GM23338 (cell line): ENCODE data around the gene ACAD9.

ENCODE experiments used
- CTCF ChIP-seq, 2 experiments: fragments of 200-600 bp in 1 of 2; sonication (generic) in 1 of 2; conservative IDR thresholded peaks; 2 replicates each; pipeline versions ENCODE4 v1.5.1 to v1.6.1; 2016 to 2017; ENCODE audit warnings: antibody characterized with exemption in 2 of 2, low read depth in 2 of 2, mild to moderate bottlenecking in 2 of 2, moderate library complexity in 1 of 2
- EZH2 ChIP-seq: fragments of 200-600 bp; sonication (generic); IDR thresholded peaks from one replicate; pipeline ENCODE4 v1.8.0; 2017; ENCODE audit warnings: antibody characterized with exemption, mild to moderate bottlenecking, low read depth; ENCODE audit not compliant: unreplicated experiment
- EZH2phosphoT487 ChIP-seq: fragments of 200-600 bp; sonication (generic); IDR thresholded peaks from one replicate; pipeline ENCODE4 v1.8.1; 2018; ENCODE audit warnings: antibody characterized with exemption; ENCODE audit not compliant: unreplicated experiment
- POLR2AphosphoS5 ChIP-seq: IDR thresholded peaks from 2 replicates; pipeline ENCODE4 v1.6.1; 2016; ENCODE audit warnings: antibody characterized with exemption, low read depth
- REST ChIP-seq: IDR thresholded peaks from one replicate; pipeline ENCODE4 v1.6.1; 2018; ENCODE audit warnings: antibody characterized with exemption; ENCODE audit not compliant: unreplicated experiment
- STAT1 ChIP-seq: IDR thresholded peaks from one replicate; pipeline ENCODE4 v1.6.1; 2016; ENCODE audit warnings: antibody characterized with exemption; ENCODE audit not compliant: unreplicated experiment

- no peak for TF ChIP-seq EZH2
- peak; percentile 57 to 74 for TF ChIP-seq CTCF (conservative IDR thresholded peaks at IDR 0.05; ENCODE audit: low read depth in 2 of 2)
- TF ChIP-seq POLR2AphosphoS5: no peak
- no peak for TF ChIP-seq EZH2phosphoT487
- no peak for TF ChIP-seq REST
- no peak for TF ChIP-seq STAT1
Observed at GRCh38 chr3:128845119-128845777, 34.2 kb upstream of the ACAD9 start.
